Measurements from ENCODE around the gene IRF4.

Gene IRF4

GRCh38 chr6:367298-367794 lies 24.2 kb upstream of the IRF4 start:
- no peak overlapping the region for H2AFZ ChIP-seq (ENCODE audit: insufficient read depth, low read length, poor library complexity)
- H3K18ac ChIP-seq (ENCODE audit: low read length), result no peak overlapping the region
- DNase-seq, result no peak
- no peak overlapping the region for H3K27ac ChIP-seq (ENCODE audit: low read depth, low read length)
- no peaks in the 10 kb centered on the region for H3K4me1 ChIP-seq (ENCODE audit: control insufficient read depth in 1 of 2, insufficient read depth in 2 of 2, low read length in 2 of 2)
- H4K12ac ChIP-seq (ENCODE audit: low read depth, low read length), result no peak overlapping the region
- H3K36me3 ChIP-seq (ENCODE audit: control insufficient read depth in 1 of 2, insufficient read depth in 2 of 2, low read length in 2 of 2), result no peaks in the 10 kb centered on the region
- H2AK5ac ChIP-seq (ENCODE audit: low read length), result no peak overlapping the region
- WGBS (ENCODE audit: extremely low coverage, insufficient coverage, insufficient read length), result no CpG with 5 or more reads among the region's 8 CpGs
- no peak overlapping the region for H4K91ac ChIP-seq (ENCODE audit: low read depth, low read length)
- H3K23ac ChIP-seq (ENCODE audit: low read length), result peak overlapping the region; percentile 45
- H2BK120ac ChIP-seq (ENCODE audit: insufficient read depth, low read length, poor library complexity), result no peak overlapping the region
- H3K79me2 ChIP-seq (ENCODE audit: control insufficient read depth, insufficient read depth, low read length, poor library complexity), result no peaks in the 10 kb centered on the region
- no peak overlapping the region for H2BK12ac ChIP-seq (ENCODE audit: low read length)
- no peak overlapping the region for H3K14ac ChIP-seq (ENCODE audit: low read length)
- H4K8ac ChIP-seq (ENCODE audit: low read depth, low read length), result no peak overlapping the region
- H3K79me1 ChIP-seq (ENCODE audit: low read length), result no peaks in the 10 kb centered on the region
- H3K27me3 ChIP-seq (ENCODE audit: insufficient read depth, low read length), result no peaks in the 10 kb centered on the region
- H3K9ac ChIP-seq (ENCODE audit: low read length), result peak overlapping the region; percentile 30
- peaks cover 44% of the 10 kb centered on the region for H3K9me3 ChIP-seq (ENCODE audit: insufficient read depth, low read depth, low read length)
- no peak overlapping the region for H2BK5ac ChIP-seq (ENCODE audit: low read depth, low read length, poor library complexity)
- no peak overlapping the region for H3K4me2 ChIP-seq (ENCODE audit: low read length)
- no peak overlapping the region for H3K4ac ChIP-seq (ENCODE audit: low read depth, low read length)
- no peak overlapping the region for H3K4me3 ChIP-seq (ENCODE audit: low read depth, low read length)

DNA sequence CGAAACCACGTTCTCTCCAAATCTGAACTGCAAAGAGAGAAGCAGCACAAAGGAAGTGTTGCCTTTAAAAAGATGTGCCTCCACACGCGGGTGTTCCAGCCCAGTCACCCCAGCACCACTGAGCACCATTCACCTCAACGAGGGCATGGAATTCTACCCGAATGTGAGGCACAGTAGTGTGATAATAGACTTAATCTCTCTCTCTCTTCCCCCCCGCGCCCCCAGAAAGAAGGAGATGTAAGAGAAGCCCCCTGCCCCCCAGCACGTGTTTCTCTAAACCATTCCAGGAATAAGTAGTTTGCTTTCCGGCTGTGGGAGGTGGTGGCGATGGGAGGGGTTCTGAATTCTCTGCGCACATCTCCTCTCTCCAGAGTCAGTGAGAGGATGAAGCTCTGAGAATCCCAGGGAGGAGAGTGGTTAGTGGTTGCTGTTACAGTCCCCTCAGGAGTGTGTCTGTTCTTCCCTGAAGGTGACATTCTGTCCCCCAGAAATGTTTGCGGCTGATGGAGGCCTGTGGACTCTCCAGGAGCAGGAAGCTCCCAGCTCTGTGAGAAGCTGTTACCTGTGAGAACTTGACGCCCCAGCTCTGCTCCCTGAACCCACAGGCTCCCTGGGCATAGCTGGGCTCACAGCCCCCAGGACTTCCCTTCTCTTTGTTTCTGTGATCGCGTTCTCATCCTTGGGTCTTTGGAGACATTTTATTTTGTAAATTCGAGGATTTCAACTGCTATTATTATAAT lies 23.5 kb upstream of the IRF4 start:
- Histone ChIP-seq H3K18ac (ENCODE audit: low read length) (no peak overlapping the region), H3K27me3 (ENCODE audit: insufficient read depth, low read length) (no peaks in the 10 kb centered on the region), H3K27ac (ENCODE audit: low read depth, low read length) (no peak overlapping the region), H2AFZ (ENCODE audit: insufficient read depth, low read length, poor library complexity) (no peak overlapping the region), H3K14ac (ENCODE audit: low read length) (no peak overlapping the region), H4K12ac (ENCODE audit: low read depth, low read length) (no peak overlapping the region), H2AK5ac (ENCODE audit: low read length) (no peak overlapping the region), H2BK5ac (ENCODE audit: low read depth, low read length, poor library complexity) (no peak overlapping the region), H3K9ac (ENCODE audit: low read length) (no peak overlapping the region), H4K91ac (ENCODE audit: low read depth, low read length) (no peak overlapping the region), H3K4ac (ENCODE audit: low read depth, low read length) (no peak overlapping the region), H2BK120ac (ENCODE audit: insufficient read depth, low read length, poor library complexity) (no peak overlapping the region), H3K79me2 (ENCODE audit: control insufficient read depth, insufficient read depth, low read length, poor library complexity) (no peaks in the 10 kb centered on the region), H3K4me1 (ENCODE audit: control insufficient read depth in 1 of 2, insufficient read depth in 2 of 2, low read length in 2 of 2) (no peaks in the 10 kb centered on the region), H3K36me3 (ENCODE audit: control insufficient read depth in 1 of 2, insufficient read depth in 2 of 2, low read length in 2 of 2) (no peaks in the 10 kb centered on the region), H3K79me1 (ENCODE audit: low read length) (no peaks in the 10 kb centered on the region), H4K8ac (ENCODE audit: low read depth, low read length) (no peak overlapping the region), H3K9me3 (ENCODE audit: insufficient read depth, low read depth, low read length) (peaks cover 47% of the 10 kb centered on the region), H3K4me3 (ENCODE audit: low read depth, low read length) (no peak overlapping the region), H3K23ac (ENCODE audit: low read length) (no peak overlapping the region), H2BK12ac (ENCODE audit: low read length) (no peak overlapping the region), H3K4me2 (ENCODE audit: low read length) (no peak overlapping the region)
- DNase-seq, result no peak
- no CpG with 5 or more reads among the region's 17 CpGs for WGBS (ENCODE audit: extremely low coverage, insufficient coverage, insufficient read length)

DNA sequence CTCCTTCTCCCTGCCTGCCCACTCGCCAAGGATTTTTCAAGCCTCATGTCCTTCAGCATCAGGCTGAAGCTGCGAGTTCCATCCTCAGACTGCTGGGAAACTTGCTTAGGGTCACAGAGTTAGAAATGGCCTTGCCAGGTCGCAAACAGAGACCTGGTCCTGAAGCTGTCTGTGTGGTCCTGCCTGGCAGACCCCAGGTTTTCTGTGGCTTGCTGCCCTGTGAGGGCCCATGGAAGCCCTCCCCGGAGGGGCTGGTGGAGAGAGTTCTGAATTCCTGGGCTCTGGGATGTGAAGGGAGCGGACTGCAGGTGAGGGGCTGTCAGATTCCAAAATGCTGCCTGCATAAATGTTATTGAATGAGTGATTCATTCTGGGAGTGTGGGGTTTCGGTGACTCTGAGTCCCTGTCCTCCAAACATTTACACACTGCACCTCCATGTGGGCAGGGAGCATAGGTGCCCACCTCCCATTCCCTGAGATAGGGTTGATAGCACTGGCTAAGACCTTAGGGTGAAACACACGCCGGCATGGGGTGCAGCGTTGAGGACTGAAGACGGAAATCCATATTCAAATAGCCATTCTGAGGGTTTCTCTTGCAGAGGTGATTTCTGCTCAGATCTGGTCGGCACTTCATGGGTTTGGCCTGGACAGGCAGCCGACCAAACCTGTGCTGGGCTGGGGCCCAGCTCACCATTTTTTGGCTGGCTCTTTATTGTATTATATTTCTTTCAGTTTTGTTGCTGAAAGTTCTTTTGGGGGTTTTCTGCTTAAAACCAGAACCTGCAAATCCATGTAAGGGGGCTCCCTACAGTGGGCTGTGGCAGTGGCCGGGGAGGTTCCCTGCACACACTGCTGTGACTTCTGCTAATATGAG lies 21.8 kb upstream of the IRF4 start:
- Histone ChIP-seq H2BK5ac (ENCODE audit: low read depth, low read length, poor library complexity) (no peak overlapping the region), H3K4me2 (ENCODE audit: low read length) (no peak overlapping the region), H2BK120ac (ENCODE audit: insufficient read depth, low read length, poor library complexity) (no peak overlapping the region), H3K79me2 (ENCODE audit: control insufficient read depth, insufficient read depth, low read length, poor library complexity) (no peaks in the 10 kb centered on the region), H2BK12ac (ENCODE audit: low read length) (no peak overlapping the region), H3K36me3 (ENCODE audit: control insufficient read depth in 1 of 2, insufficient read depth in 2 of 2, low read length in 2 of 2) (no peaks in the 10 kb centered on the region), H3K27ac (ENCODE audit: low read depth, low read length) (no peak overlapping the region), H4K91ac (ENCODE audit: low read depth, low read length) (no peak overlapping the region), H3K4ac (ENCODE audit: low read depth, low read length) (no peak overlapping the region), H2AFZ (ENCODE audit: insufficient read depth, low read length, poor library complexity) (no peak overlapping the region), H3K4me3 (ENCODE audit: low read depth, low read length) (no peak overlapping the region), H3K27me3 (ENCODE audit: insufficient read depth, low read length) (no peaks in the 10 kb centered on the region), H3K23ac (ENCODE audit: low read length) (no peak overlapping the region), H2AK5ac (ENCODE audit: low read length) (no peak overlapping the region), H3K79me1 (ENCODE audit: low read length) (no peaks in the 10 kb centered on the region), H3K14ac (ENCODE audit: low read length) (no peak overlapping the region), H3K18ac (ENCODE audit: low read length) (no peak overlapping the region), H3K9ac (ENCODE audit: low read length) (no peak overlapping the region), H4K8ac (ENCODE audit: low read depth, low read length) (no peak overlapping the region), H3K4me1 (ENCODE audit: control insufficient read depth in 1 of 2, insufficient read depth in 2 of 2, low read length in 2 of 2) (no peaks in the 10 kb centered on the region), H4K12ac (ENCODE audit: low read depth, low read length) (no peak overlapping the region), H3K9me3 (ENCODE audit: insufficient read depth, low read depth, low read length) (peaks cover 50% of the 10 kb centered on the region)
- WGBS (ENCODE audit: extremely low coverage, insufficient coverage, insufficient read length), result no CpG with 5 or more reads among the region's 13 CpGs
- no peak for DNase-seq

- no peak overlapping the region for H4K12ac ChIP-seq (ENCODE audit: low read depth, low read length)
- H3K79me1 ChIP-seq (ENCODE audit: low read length), result no peaks in the 10 kb centered on the region
- H3K27me3 ChIP-seq (ENCODE audit: insufficient read depth, low read length), result no peaks in the 10 kb centered on the region
- no peak overlapping the region for H3K23ac ChIP-seq (ENCODE audit: low read length)
- no peak overlapping the region for H3K4me2 ChIP-seq (ENCODE audit: low read length)
- no peak overlapping the region for H3K4ac ChIP-seq (ENCODE audit: low read depth, low read length)
- peak overlapping the region; percentile 15 for H3K4me3 ChIP-seq (ENCODE audit: low read depth, low read length)
- no peak overlapping the region for H3K9ac ChIP-seq (ENCODE audit: low read length)
- no peak overlapping the region for H2BK120ac ChIP-seq (ENCODE audit: insufficient read depth, low read length, poor library complexity)
- H3K14ac ChIP-seq (ENCODE audit: low read length), result no peak overlapping the region
- no peak overlapping the region for H2BK5ac ChIP-seq (ENCODE audit: low read depth, low read length, poor library complexity)
- H4K8ac ChIP-seq (ENCODE audit: low read depth, low read length), result no peak overlapping the region
- no peak overlapping the region for H4K91ac ChIP-seq (ENCODE audit: low read depth, low read length)
- no peak overlapping the region for H2AK5ac ChIP-seq (ENCODE audit: low read length)
- no peak overlapping the region for H3K27ac ChIP-seq (ENCODE audit: low read depth, low read length)
- H3K4me1 ChIP-seq (ENCODE audit: control insufficient read depth in 1 of 2, insufficient read depth in 2 of 2, low read length in 2 of 2), result no peaks in the 10 kb centered on the region
- H2BK12ac ChIP-seq (ENCODE audit: low read length), result no peak overlapping the region
- no peaks in the 10 kb centered on the region for H3K79me2 ChIP-seq (ENCODE audit: control insufficient read depth, insufficient read depth, low read length, poor library complexity)
- no peak overlapping the region for H2AFZ ChIP-seq (ENCODE audit: insufficient read depth, low read length, poor library complexity)
- no peak overlapping the region for H3K18ac ChIP-seq (ENCODE audit: low read length)
- no CpG with 5 or more reads among the region's 6 CpGs for WGBS (ENCODE audit: extremely low coverage, insufficient coverage, insufficient read length)
- H3K36me3 ChIP-seq (ENCODE audit: control insufficient read depth in 1 of 2, insufficient read depth in 2 of 2, low read length in 2 of 2), result no peaks in the 10 kb centered on the region
- no peak for DNase-seq
- H3K9me3 ChIP-seq (ENCODE audit: insufficient read depth, low read depth, low read length), result peaks cover 53% of the 10 kb centered on the region
These were observed 21.0 kb upstream of the IRF4 start for GRCh38 chr6:370555-370954.

Data from trophoblast cell (in vitro differentiated cells and primary cell).